Stimulated activated CD4-positive, alpha-beta T cell treated with anti-CD3 and anti-CD28 coated beads, Interleukin-12 subunit alpha, Interleukin-12 subunit beta, amount 100 ng/mL, for 48 hours (primary cell): Measurements from ENCODE around the gene DDX1.
A peak's percentile ranks its signal among the peaks of the same experiment; 100 is the strongest.

Source experiments
- DNase-seq, 3 donors: peaks; one replicate each; pipeline ENCODE4 v3.0.0-alpha.2; 2020; ENCODE audit warnings: low read depth in 2 of 3, low spot score in 1 of 3

DDX1 gene

GRCh38 chr2:15562354-15563031 is 29.2 kb upstream of the DDX1 start:
- DNase-seq: no peak

GRCh38 chr2:15563227-15564100 is 28.2 kb upstream of the DDX1 start:
- no peak for DNase-seq

GRCh38 chr2:15565392-15565791 is 26.3 kb upstream of the DDX1 start:
- no peak for DNase-seq

GRCh38 chr2:15565994-15566671 is 25.5 kb upstream of the DDX1 start:
- DNase-seq: no peak

GRCh38 chr2:15566912-15567311 is 24.8 kb upstream of the DDX1 start:
- no peak for DNase-seq

GRCh38 chr2:15568874-15569273 is 22.8 kb upstream of the DDX1 start:
- no peak for DNase-seq

GRCh38 chr2:15570104-15570503 is 21.6 kb upstream of the DDX1 start:
- no peak for DNase-seq

- DNase-seq: no peak
Observed at GRCh38 chr2:15571729-15572128, 19.9 kb upstream of the DDX1 start.

- peak; percentile 77 to 98 (median 86) for DNase-seq
Observed at GRCh38 chr2:15577071-15577735, 14.5 kb upstream of the DDX1 start.

GRCh38 chr2:15579641-15580040 is 12.0 kb upstream of the DDX1 start:
- no peak for DNase-seq

GRCh38 chr2:15580451-15580850 is 11.2 kb upstream of the DDX1 start:
- DNase-seq: no peak

- DNase-seq: no peak
Observed at GRCh38 chr2:15582710-15583357, 8.8 kb upstream of the DDX1 start.

GRCh38 chr2:15583826-15584225 is 7.8 kb upstream of the DDX1 start:
- no peak for DNase-seq

GRCh38 chr2:15584316-15584715 is 7.4 kb upstream of the DDX1 start:
- DNase-seq: no peak

GRCh38 chr2:15584767-15585469 is 6.8 kb upstream of the DDX1 start:
- DNase-seq: no peak

GRCh38 chr2:15588329-15588919 is 3.2 kb upstream of the DDX1 start:
- DNase-seq: peak in 2 of 3 donors; percentile 14 to 32

- no peak for DNase-seq
Observed at GRCh38 chr2:15591373-15591691, 336 bp upstream of the DDX1 start.

- DNase-seq: no peak
Observed at GRCh38 chr2:15593327-15593705, 1.6 kb downstream of the DDX1 start.

- no peak for DNase-seq
Observed at GRCh38 chr2:15594291-15595256, 2.9 kb downstream of the DDX1 start.
